GM12878 (cell line): ENCODE results near the gene PADI3. TPM values are rescaled to one million over a fixed set of nuclear protein-coding genes. Genes with fewer than 3 reads are reported as not detected.

ENCODE experiments used
- ATAC-seq: fragments of 200-7000 bp; cut with Tn5 transposase; 3 replicates; pipeline ENCODE4 v1.9.1; 2020; ENCODE audit warnings: mild to moderate bottlenecking, moderate library complexity
- BruUV-seq: library from RNA; stranded (reverse); fragments of 400-500 nt; replicated peaks from 2 replicates; lab custom pipeline; 2021; lab: Mats Ljungman, UMichigan
- CTCF ChIA-PET: fragments of 300-600 bp; sonication (Branson Sonifier 250); formaldehyde crosslinking; extraction: SDS; loops from one replicate; lab custom pipeline; 2021; ENCODE audit warnings: inconsistent platforms; lab: Yijun Ruan, JAX
- POLR2A ChIA-PET: fragments of 350-600 bp; formaldehyde crosslinking; extraction: SDS; loops from one replicate; lab custom pipeline; 2021; ENCODE audit warnings: inconsistent platforms; lab: Charles Lee
- RAD21 ChIA-PET: fragments of 300-600 bp; sonication (Branson Sonifier 250); formaldehyde crosslinking; loops from one replicate; lab custom pipeline; 2023; ENCODE audit warnings: antibody characterized with exemption; ENCODE audit not compliant: unreplicated experiment; lab: Charles Lee
- SMC1A ChIA-PET: fragments of 300-600 bp; sonication (Branson Sonifier 250); formaldehyde crosslinking; loops from one replicate; lab custom pipeline; 2023; ENCODE audit not compliant: unreplicated experiment, uncharacterized antibody; lab: Charles Lee
- DNase-seq: peaks from one replicate; pipeline ENCODE4 v3.0.0-alpha.2; 2011; ENCODE audit warnings: low read depth, low spot score
- FAIRE-seq: peaks from 3 replicates; lab custom pipeline; 2011; peaks lifted over from hg19 to GRCh38; lab: Jason Lieb, UNC
- H2AFZ ChIP-seq: 2 replicates; pipeline ENCODE4 v1.6.0; 2011; ENCODE audit warnings: low read depth, low read length, control low read depth; ENCODE audit not compliant: control insufficient read depth
- H3K27ac ChIP-seq: 2 replicates; pipeline ENCODE4 v1.5.1; 2011; ENCODE audit warnings: control low read depth; ENCODE audit not compliant: control insufficient read depth, insufficient read depth
- H3K27me3 ChIP-seq, 2 experiments: replicated peaks in 1 of 2; 2 replicates each; pipeline versions ENCODE4 v1.6.0 to v1.6.1; 2011; ENCODE audit warnings: low read length in 1 of 2; ENCODE audit not compliant: control insufficient read depth in 2 of 2, insufficient read depth in 2 of 2
- H3K36me3 ChIP-seq, 2 experiments: 2 replicates each; pipeline ENCODE4 v1.5.1; 2011; ENCODE audit warnings: low read length in 1 of 2; ENCODE audit not compliant: control insufficient read depth in 2 of 2, insufficient read depth in 2 of 2
- H3K4me1 ChIP-seq: 2 replicates; pipeline ENCODE4 v1.6.1; 2011; ENCODE audit warnings: mild to moderate bottlenecking, low read length, moderate library complexity, mixed read lengths; ENCODE audit not compliant: control insufficient read depth, insufficient read depth
- H3K4me2 ChIP-seq: 2 replicates; pipeline ENCODE4 v1.6.0; 2011; ENCODE audit warnings: control low read depth; ENCODE audit not compliant: control insufficient read depth, insufficient read depth
- H3K4me3 ChIP-seq: fragments of 200-600 bp; sonication (generic); 2 replicates; pipeline ENCODE4 v1.5.1; 2016
- H3K79me2 ChIP-seq: 2 replicates; pipeline ENCODE4 v1.6.0; 2011; ENCODE audit warnings: low read length; ENCODE audit not compliant: control insufficient read depth, insufficient read depth
- H3K9ac ChIP-seq: 2 replicates; pipeline ENCODE4 v1.8.0; 2011; ENCODE audit warnings: low read length, control low read depth, mixed read lengths; ENCODE audit not compliant: control insufficient read depth, insufficient read depth
- H3K9me3 ChIP-seq: replicated peaks from 3 replicates; pipeline ENCODE4 v1.5.1; 2011; ENCODE audit warnings: mild to moderate bottlenecking, low read length; ENCODE audit not compliant: control insufficient read depth, insufficient read depth
- H4K20me1 ChIP-seq: 2 replicates; pipeline ENCODE4 v1.6.0; 2011; ENCODE audit not compliant: control insufficient read depth, insufficient read depth
- BHLHE40 ChIP-seq, 2 experiments: fragments of 450-650 bp in 1 of 2; IDR thresholded peaks; 2 replicates each; pipeline ENCODE4 v1.6.1; 2011 to 2017; ENCODE audit warnings: low read depth in 2 of 2, borderline replicate concordance in 1 of 2, improper control_type of control experiment in 1 of 2, low read length in 1 of 2, mild to moderate bottlenecking in 1 of 2
- CBFB ChIP-seq: IDR thresholded peaks from 2 replicates; pipeline ENCODE4 v1.6.1; 2016; ENCODE audit warnings: antibody characterized with exemption, low read depth
- CHD4 ChIP-seq: fragments of 200-600 bp; sonication (generic); IDR thresholded peaks from 2 replicates; pipeline ENCODE4 v1.6.1; 2016; ENCODE audit warnings: mild to moderate bottlenecking
- ETV6 ChIP-seq, 2 experiments: fragments of 450-650 bp in 1 of 2; IDR thresholded peaks in 1 of 2; conservative IDR thresholded peaks in 1 of 2; 2 replicates each; pipeline ENCODE4 v1.6.1; 2014; ENCODE audit warnings: antibody characterized with exemption in 1 of 2, borderline replicate concordance in 1 of 2, low read depth in 1 of 2, mild to moderate bottlenecking in 1 of 2, moderate library complexity in 1 of 2
- FOXM1 ChIP-seq: IDR thresholded peaks from 2 replicates; pipeline ENCODE4 v1.6.1; 2012; ENCODE audit warnings: low read depth, mild to moderate bottlenecking, inconsistent platforms, low read length, moderate library complexity
- HDGF ChIP-seq: fragments of 450-650 bp; IDR thresholded peaks from 2 replicates; pipeline ENCODE4 v1.6.1; 2016; ENCODE audit warnings: antibody characterized with exemption
- KLF5 ChIP-seq: fragments of 450-650 bp; IDR thresholded peaks from 2 replicates; pipeline ENCODE4 v1.6.1; 2014; ENCODE audit warnings: mild to moderate bottlenecking; ENCODE audit not compliant: partially characterized antibody
- LARP7 ChIP-seq: fragments of 450-650 bp; IDR thresholded peaks from 2 replicates; pipeline ENCODE4 v1.6.1; 2017; ENCODE audit warnings: mild to moderate bottlenecking
- NFYA ChIP-seq: IDR thresholded peaks from 2 replicates; pipeline ENCODE4 v1.6.1; 2011; ENCODE audit warnings: low read depth, mild to moderate bottlenecking, low read length, improper control_type of control experiment, borderline replicate concordance
- NFYB ChIP-seq: IDR thresholded peaks from 2 replicates; pipeline ENCODE4 v1.6.1; 2011; ENCODE audit warnings: low read depth, mild to moderate bottlenecking, low read length, improper control_type of control experiment, moderate library complexity; ENCODE audit not compliant: insufficient read depth
- PAX5 ChIP-seq: IDR thresholded peaks from 2 replicates; pipeline ENCODE4 v1.6.1; 2011; ENCODE audit warnings: low read depth, low read length, borderline replicate concordance
- POU2F2 ChIP-seq: IDR thresholded peaks from 3 replicates; pipeline ENCODE4 v1.6.1; 2011; ENCODE audit warnings: low read depth, mild to moderate bottlenecking, low read length, borderline replicate concordance
- RELA ChIP-seq: fragments of 450-650 bp; IDR thresholded peaks from 2 replicates; pipeline ENCODE4 v1.8.0; 2014; ENCODE audit warnings: borderline replicate concordance; ENCODE audit not compliant: partially characterized antibody
- SKIL ChIP-seq: fragments of 450-650 bp; IDR thresholded peaks from 2 replicates; pipeline ENCODE4 v1.6.1; 2017; ENCODE audit warnings: mild to moderate bottlenecking, low read depth, inconsistent platforms; ENCODE audit not compliant: poor library complexity, severe bottlenecking
- SREBF2 ChIP-seq: IDR thresholded peaks from 2 replicates; pipeline ENCODE4 v1.6.1; 2012; ENCODE audit warnings: mild to moderate bottlenecking, low read length
- SRF ChIP-seq, 2 experiments: IDR thresholded peaks; 2 replicates each; pipeline ENCODE4 v1.6.1; 2011; ENCODE audit warnings: low read depth in 2 of 2, low read length in 2 of 2, mild to moderate bottlenecking in 1 of 2, moderate library complexity in 1 of 2
- STAT3 ChIP-seq: IDR thresholded peaks from 2 replicates; pipeline ENCODE4 v1.6.1; 2011; ENCODE audit warnings: low read depth, low read length, improper control_type of control experiment
- ZBTB40 ChIP-seq: fragments of 450-650 bp; IDR thresholded peaks from 2 replicates; pipeline ENCODE4 v1.6.1; 2016; ENCODE audit warnings: mild to moderate bottlenecking, moderate library complexity, borderline replicate concordance
- WGBS: methylation state at CpG from one replicate; pipeline ENCODE4 v1.1.6; 2016; ENCODE audit warnings: low lambda C conversion rate; ENCODE audit not compliant: insufficient replicate concordance, insufficient coverage; ENCODE audit errors: missing lambda C conversion rate; 5-methylcytosine and 5-hydroxymethylcytosine counted together
- in situ Hi-C: fragments of 300-500 bp; cut with MboI; formaldehyde crosslinking; loops from 9 replicates; pipeline ENCODE4 v1.14.3; 2018; ENCODE audit warnings: mixed read lengths
- intact Hi-C: fragments of 100-400 bp; cut with micrococcal nuclease; formaldehyde crosslinking; loops from one replicate; pipeline ENCODE4 v1.14.2; 2022; ENCODE audit not compliant: unreplicated experiment
- polyA plus RNA-seq, 11 experiments: library from polyadenylated mRNA; depleted of rRNA in 4 of 11; unstranded in 6 of 11; stranded (reverse) in 5 of 11; fragments of >200 nt; fragmentation: Nextera tagmentation in 4 of 11; fragmentation: Illumina TruSeq in 1 of 11; extraction: Ambion mirVana in 4 of 11; extraction: Trizol in 1 of 11; gene quantifications; 1 replicate in 1 of 11; 2 replicates in 10 of 11; pipeline versions ENCODE4 v1.2.1 to v1.2.3, GENCODE V29; 2011 to 2016; ENCODE audit warnings: inconsistent platforms in 2 of 11, missing spikeins in 2 of 11, low read depth in 1 of 11
- total RNA-seq, 4 experiments: library from RNA; depleted of rRNA in 3 of 4; stranded (reverse); fragments of >200 nt in 3 of 4; fragmentation: Illumina TruSeq in 1 of 4; extraction: Trizol in 1 of 4; gene quantifications; 2 replicates each; pipeline versions ENCODE4 v1.2.1 to v1.2.3, GENCODE V29; 2013 to 2021

Gene PADI3
- total and polyA plus RNA-seq, 10 of the 15 experiments (the other 5 are each of a cell fraction or from before 2014, with no cell fraction given) = 0.01 TPM; not detected in 9

- ChIA-PET POLR2A (no interaction called here), CTCF (no interaction called here), SMC1A (no interaction called here), RAD21 (no interaction called here)
- no peak overlapping the region for H3K27ac ChIP-seq
- H2AFZ ChIP-seq = no peak overlapping the region
- no peak overlapping the region for H3K4me2 ChIP-seq
- H3K9ac ChIP-seq = no peak overlapping the region
- no peaks in the 10 kb centered on the region for H3K36me3 ChIP-seq
- DNase-seq (no peak), FAIRE-seq (no peak), ATAC-seq (no peak)
- intact Hi-C loops (no loop called here), in situ Hi-C loops (no loop called here)
- H3K9me3 ChIP-seq = no peaks in the 10 kb centered on the region
- no peaks in the 10 kb centered on the region for H4K20me1 ChIP-seq
- TF ChIP-seq NFYA = no peak
- TF ChIP-seq POU2F2 = no peak
- TF ChIP-seq CBFB = no peak
- no peak for TF ChIP-seq RELA
- no peak for TF ChIP-seq KLF5
- TF ChIP-seq HDGF = no peak
- no peak for TF ChIP-seq ZBTB40
- no peak for TF ChIP-seq LARP7
- TF ChIP-seq ETV6 (conservative IDR thresholded peaks at IDR 0.05 in 1 of 2, IDR thresholded peaks at IDR 0.05 in 1 of 2; ENCODE audit: borderline replicate concordance in 1 of 2, low read depth in 1 of 2) = no peak
- TF ChIP-seq CHD4 = no peak
- TF ChIP-seq BHLHE40 (IDR thresholded peaks at IDR 0.05; ENCODE audit: borderline replicate concordance in 1 of 2, low read depth in 2 of 2, low read length in 1 of 2) = no peak
- TF ChIP-seq PAX5 = no peak
- TF ChIP-seq SRF (IDR thresholded peaks at IDR 0.05; ENCODE audit: low read depth in 2 of 2, low read length in 2 of 2) = no peak
- TF ChIP-seq NFYB = no peak
- TF ChIP-seq SREBF2 = no peak
- no peak for TF ChIP-seq SKIL
- no peak for TF ChIP-seq STAT3
- TF ChIP-seq FOXM1 = no peak
- BruUV-seq = no TSS peak
- H3K4me3 ChIP-seq = no peak overlapping the region
- 36% methylated on average over 14 of the region's 14 CpGs for WGBS
- no peaks in the 10 kb centered on the region for H3K4me1 ChIP-seq
- no peaks in the 10 kb centered on the region for H3K27me3 ChIP-seq
- no peaks in the 10 kb centered on the region for H3K79me2 ChIP-seq
Measured at GRCh38 chr1:17293681-17294425, 45.0 kb downstream of the PADI3 start.
